Loucy (cell line): ENCODE measurements around the gene TUBGCP3.

ENCODE experiments used
- CTCF ChIP-seq: fragments of 200-600 bp; sonication (generic); conservative IDR thresholded peaks from 2 replicates; pipeline ENCODE4 v1.5.1; 2014; ENCODE audit warnings: mild to moderate bottlenecking, antibody characterized with exemption, low read length
- EZH2phosphoT487 ChIP-seq: fragments of 200-600 bp; IDR thresholded peaks from 2 replicates; pipeline ENCODE4 v1.6.1; 2018; ENCODE audit warnings: antibody characterized with exemption, mild to moderate bottlenecking, moderate library complexity, borderline replicate concordance

GRCh38 chr13:112495465-112495864 is 92.5 kb downstream of the TUBGCP3 start:
- no peak for TF ChIP-seq CTCF
- TF ChIP-seq EZH2phosphoT487, result no peak
